ENCODE data around the gene WNK1. TPM values are rescaled to one million over a fixed set of nuclear protein-coding genes. Genes with fewer than 3 reads are reported as not detected.

Gene WNK1
- total and polyA plus RNA-seq, 7 experiments from 2014 or later: 22.9 to 200 (median 164) TPM

- Histone ChIP-seq H3K4me1 (ENCODE audit: control insufficient read depth in 2 of 2, insufficient read depth in 2 of 2, low read length in 2 of 2) (peaks cover 31 to 72% of the 10 kb centered on the region in 2 donors), H3K27me3 (ENCODE audit: control insufficient read depth in 2 of 2, insufficient read depth in 2 of 2, low read length in 2 of 2) (no peaks in the 10 kb centered on the region), H3K4me3 (ENCODE audit: low read length) (no peak overlapping the region), H3K36me3 (ENCODE audit: control insufficient read depth in 2 of 3, insufficient read depth in 3 of 3, low read length in 3 of 3) (no peaks in the 10 kb centered on the region), H3K9me3 (ENCODE audit: control insufficient read depth in 2 of 3, low read length in 3 of 3) (no peaks in the 10 kb centered on the region), H3K27ac (ENCODE audit: low read depth, low read length) (no peak overlapping the region)
- ChIA-PET CTCF (interaction anchor here (0.6 to 8.0 kb wide), 3 partner anchors 16 to 878 kb away, joined by 3 to 70 read pairs (median 3); partner anchors contain the start of gene WNK1), POLR2A (interaction anchor here (10.1 kb wide), 1 partner anchor 27 kb away, joined by 153 read pairs; the partner anchor contains the start of gene WNK1)
- Mint-ChIP-seq H3K4me1 (peaks cover 33 to 97% (median 89%) of the 10 kb centered on the region in 7 donors), H3K27me3 (no peaks in the 10 kb centered on the region), H3K9me3 (peaks cover 0 to 3% (median 0%) of the 10 kb centered on the region in 11 donors), H3K27ac (peak overlapping the region in 8 of 9 donors; percentile 86 to 95 (median 93)), H3K4me3 (peak overlapping the region in 1 of 10 donors; percentile 14), H3K36me3 (peaks cover 0 to 16% (median 0%) of the 10 kb centered on the region in 5 donors)
- intact Hi-C loops (cut with micrococcal nuclease): loop anchor here (5.0 kb wide), 2 partner anchors 38 to 53 kb away; no protein-coding TSS in a partner anchor
- ATAC-seq: no peak
- DNase-seq: no peak
These were observed 27.3 kb upstream of the WNK1 start for GRCh38 chr12:725076-725475.

GRCh38 chr12:726281-727140 is 25.9 kb upstream of the WNK1 start:
- ATAC-seq (peak; percentile 68), DNase-seq (peak in 6 of 9 donors; percentile 35 to 54 (median 43))
- Mint-ChIP-seq H3K36me3 (peaks cover 0 to 17% (median 0%) of the 10 kb centered on the region in 5 donors), H3K27ac (peak overlapping the region in 8 of 9 donors; percentile 86 to 98 (median 94)), H3K4me3 (peak overlapping the region in 9 of 10 donors; percentile 11 to 69 (median 55)), H3K4me1 (peaks cover 32 to 99% (median 91%) of the 10 kb centered on the region in 7 donors), H3K9me3 (peaks cover 0 to 10% (median 0%) of the 10 kb centered on the region in 11 donors), H3K27me3 (no peaks in the 10 kb centered on the region)
- ChIA-PET CTCF (interaction anchor here (0.5 to 8.0 kb wide), 4 partner anchors 22 to 397 kb away, joined by 3 to 70 read pairs (median 4); partner anchors contain the start of gene WNK1), POLR2A (interaction anchor here (0.6 to 10.1 kb wide), 8 partner anchors 12 to 64 kb away, joined by 3 to 153 read pairs (median 4); partner anchors contain the start of gene WNK1)
- Histone ChIP-seq H3K4me3 (ENCODE audit: low read length) (no peak overlapping the region), H3K36me3 (ENCODE audit: control insufficient read depth in 2 of 3, insufficient read depth in 3 of 3, low read length in 3 of 3) (no peaks in the 10 kb centered on the region), H3K27me3 (ENCODE audit: control insufficient read depth in 2 of 2, insufficient read depth in 2 of 2, low read length in 2 of 2) (no peaks in the 10 kb centered on the region), H3K4me1 (ENCODE audit: control insufficient read depth in 2 of 2, insufficient read depth in 2 of 2, low read length in 2 of 2) (peaks cover 31 to 76% of the 10 kb centered on the region in 2 donors), H3K27ac (ENCODE audit: low read depth, low read length) (peak overlapping the region; percentile 12), H3K9me3 (ENCODE audit: control insufficient read depth in 2 of 3, low read length in 3 of 3) (no peaks in the 10 kb centered on the region)
- intact Hi-C loops (cut with micrococcal nuclease): loop anchor here (5.0 kb wide), 2 partner anchors 39 to 54 kb away; no protein-coding TSS in a partner anchor

- peak overlapping the region in 6 of 10 donors; percentile 19 to 68 (median 53) for H3K4me3 Mint-ChIP-seq
- H3K27ac Mint-ChIP-seq: peak overlapping the region in 8 of 9 donors; percentile 86 to 98 (median 94)
- no peak overlapping the region for H3K4me3 ChIP-seq (ENCODE audit: low read length)
- peaks cover 29 to 95% (median 89%) of the 10 kb centered on the region in 7 donors for H3K4me1 Mint-ChIP-seq
- ChIA-PET POLR2A (interaction anchor here (0.7 to 10.1 kb wide), 11 partner anchors 11 to 769 kb away, joined by 3 to 153 read pairs (median 5); partner anchors contain the start of gene WNK1), CTCF (interaction anchor here (0.9 to 8.0 kb wide), 4 partner anchors 21 to 89 kb away, joined by 3 to 70 read pairs (median 6); partner anchors contain the start of gene WNK1)
- no peaks in the 10 kb centered on the region for H3K27me3 Mint-ChIP-seq
- peaks cover 0 to 18% (median 0%) of the 10 kb centered on the region in 5 donors for H3K36me3 Mint-ChIP-seq
- ATAC-seq (no peak), DNase-seq (no peak)
- no peaks in the 10 kb centered on the region for H3K36me3 ChIP-seq (ENCODE audit: control insufficient read depth in 2 of 3, insufficient read depth in 3 of 3, low read length in 3 of 3)
- H3K9me3 ChIP-seq (ENCODE audit: control insufficient read depth in 2 of 3, low read length in 3 of 3): no peaks in the 10 kb centered on the region
- intact Hi-C loops (cut with micrococcal nuclease): loop anchor here (5.0 kb wide), 2 partner anchors 40 to 55 kb away; no protein-coding TSS in a partner anchor
- H3K27ac ChIP-seq (ENCODE audit: low read depth, low read length): no peak overlapping the region
- H3K4me1 ChIP-seq (ENCODE audit: control insufficient read depth in 2 of 2, insufficient read depth in 2 of 2, low read length in 2 of 2): peaks cover 31 to 78% of the 10 kb centered on the region in 2 donors
- no peaks in the 10 kb centered on the region for H3K27me3 ChIP-seq (ENCODE audit: control insufficient read depth in 2 of 2, insufficient read depth in 2 of 2, low read length in 2 of 2)
- peaks cover 0 to 12% (median 0%) of the 10 kb centered on the region in 11 donors for H3K9me3 Mint-ChIP-seq
These were observed 25.1 kb upstream of the WNK1 start for GRCh38 chr12:727321-727720.

- H3K4me1 ChIP-seq (ENCODE audit: control insufficient read depth in 2 of 2, insufficient read depth in 2 of 2, low read length in 2 of 2): peaks cover 30 to 71% of the 10 kb centered on the region in 2 donors
- CTCF ChIA-PET: interaction anchor here (0.6 to 8.0 kb wide), 11 partner anchors 9 to 115 kb away, joined by 3 to 70 read pairs (median 3); partner anchors contain the start of gene WNK1
- peaks cover 0 to 12% (median 0%) of the 10 kb centered on the region in 11 donors for H3K9me3 Mint-ChIP-seq
- peak overlapping the region; percentile 74 for H3K27ac ChIP-seq (ENCODE audit: low read depth, low read length)
- H3K4me1 Mint-ChIP-seq: peaks cover 22 to 80% (median 76%) of the 10 kb centered on the region in 7 donors
- DNase-seq: peak in 7 of 9 donors; percentile 59 to 85 (median 76)
- no peaks in the 10 kb centered on the region for H3K27me3 ChIP-seq (ENCODE audit: control insufficient read depth in 2 of 2, insufficient read depth in 2 of 2, low read length in 2 of 2)
- no peaks in the 10 kb centered on the region for H3K9me3 ChIP-seq (ENCODE audit: control insufficient read depth in 2 of 3, low read length in 3 of 3)
- POLR2A ChIA-PET: interaction anchor here (0.5 to 10.1 kb wide), 23 partner anchors 9 to 152 kb away, joined by 3 to 153 read pairs (median 4); partner anchors contain the start of gene WNK1
- peak; percentile 87 for ATAC-seq
- peaks cover 0 to 18% (median 0%) of the 10 kb centered on the region in 5 donors for H3K36me3 Mint-ChIP-seq
- no peaks in the 10 kb centered on the region for H3K36me3 ChIP-seq (ENCODE audit: control insufficient read depth in 2 of 3, insufficient read depth in 3 of 3, low read length in 3 of 3)
- intact Hi-C loops (cut with micrococcal nuclease): loop anchor here (1.0 to 5.0 kb wide), 7 partner anchors 9 to 56 kb away; no protein-coding TSS in a partner anchor
- no peak overlapping the region for H3K4me3 ChIP-seq (ENCODE audit: low read length)
- H3K27ac Mint-ChIP-seq: peak overlapping the region; percentile 74 to 97 (median 93)
- no peaks in the 10 kb centered on the region for H3K27me3 Mint-ChIP-seq
- peak overlapping the region in 9 of 10 donors; percentile 15 to 68 (median 58) for H3K4me3 Mint-ChIP-seq
These were observed 23.6 kb upstream of the WNK1 start for GRCh38 chr12:728781-729180.

GRCh38 chr12:729221-729620 is 23.2 kb upstream of the WNK1 start:
- ATAC-seq (no peak), DNase-seq (no peak)
- H3K9me3 Mint-ChIP-seq: peaks cover 0 to 12% (median 0%) of the 10 kb centered on the region in 11 donors
- H3K4me1 ChIP-seq (ENCODE audit: control insufficient read depth in 2 of 2, insufficient read depth in 2 of 2, low read length in 2 of 2): peaks cover 25 to 68% of the 10 kb centered on the region in 2 donors
- H3K4me1 Mint-ChIP-seq: peaks cover 17 to 76% (median 71%) of the 10 kb centered on the region in 7 donors
- intact Hi-C loops (cut with micrococcal nuclease): loop anchor here (1.0 to 5.0 kb wide), 5 partner anchors 14 to 57 kb away; no protein-coding TSS in a partner anchor
- no peak overlapping the region for H3K4me3 ChIP-seq (ENCODE audit: low read length)
- H3K9me3 ChIP-seq (ENCODE audit: control insufficient read depth in 2 of 3, low read length in 3 of 3): no peaks in the 10 kb centered on the region
- H3K36me3 ChIP-seq (ENCODE audit: control insufficient read depth in 2 of 3, insufficient read depth in 3 of 3, low read length in 3 of 3): no peaks in the 10 kb centered on the region
- H3K27ac Mint-ChIP-seq: peak overlapping the region; percentile 74 to 97 (median 93)
- POLR2A ChIA-PET: interaction anchor here (0.6 to 10.1 kb wide), 22 partner anchors 8 to 152 kb away, joined by 3 to 153 read pairs (median 4); partner anchors contain the start of gene WNK1
- CTCF ChIA-PET: interaction anchor here (0.6 to 8.0 kb wide), 11 partner anchors 9 to 115 kb away, joined by 3 to 70 read pairs (median 3); partner anchors contain the start of gene WNK1
- H3K27me3 Mint-ChIP-seq: no peaks in the 10 kb centered on the region
- peaks cover 0 to 18% (median 0%) of the 10 kb centered on the region in 5 donors for H3K36me3 Mint-ChIP-seq
- peak overlapping the region in 9 of 10 donors; percentile 10 to 68 (median 58) for H3K4me3 Mint-ChIP-seq
- H3K27me3 ChIP-seq (ENCODE audit: control insufficient read depth in 2 of 2, insufficient read depth in 2 of 2, low read length in 2 of 2): no peaks in the 10 kb centered on the region
- peak overlapping the region; percentile 74 for H3K27ac ChIP-seq (ENCODE audit: low read depth, low read length)
